ENCODE measurements around the gene GRAP2. TPM values are rescaled to one million over a fixed set of nuclear protein-coding genes. Genes with fewer than 3 reads are reported as not detected.

Gene GRAP2
- polyA plus RNA-seq, 1 of the 3 experiments (the other 2 are of a cell fraction), result 0.13 TPM

DNA sequence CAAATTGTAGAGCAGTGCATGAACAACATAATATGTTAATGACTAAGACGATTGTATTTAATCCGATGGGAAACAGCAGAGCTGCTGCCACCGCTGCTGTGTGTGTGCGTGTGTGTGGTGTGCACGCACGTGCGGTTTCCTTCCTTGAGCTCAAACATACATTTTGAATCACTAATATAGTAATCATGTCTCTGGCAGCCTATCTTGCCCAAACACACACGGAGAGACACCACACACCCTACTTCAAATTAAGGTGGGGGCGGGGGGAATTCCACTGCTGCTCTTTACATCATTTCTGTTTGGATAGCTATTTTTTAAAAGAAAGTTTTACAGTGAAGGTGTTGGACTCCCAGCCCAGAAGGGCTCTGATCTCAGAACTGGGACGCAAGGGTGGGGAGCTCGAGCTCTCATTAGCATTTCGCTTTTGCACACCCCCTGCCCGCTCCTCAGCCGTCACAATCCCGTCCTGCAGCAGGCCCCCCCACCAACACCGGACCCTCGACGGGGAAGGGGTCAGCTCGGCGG is 93.2 kb downstream of the GRAP2 start:
- H3K9me2 ChIP-seq, result no peaks in the 10 kb centered on the region
- no peak overlapping the region for H3K9ac ChIP-seq
- no peak overlapping the region for H3K27ac ChIP-seq (ENCODE audit: low read depth in 2 of 2, low read length in 1 of 2)
- H3K79me2 ChIP-seq (ENCODE audit: insufficient read depth), result no peaks in the 10 kb centered on the region
- no peaks in the 10 kb centered on the region for H3K9me3 ChIP-seq
- no peaks in the 10 kb centered on the region for H3K27me3 ChIP-seq (ENCODE audit: insufficient read depth)
- no peak overlapping the region for H3K4me2 ChIP-seq
- no peak overlapping the region for H3K4me3 ChIP-seq (ENCODE audit: low read depth in 2 of 2, low read length in 1 of 2)
- no peak for DNase-seq
- peaks cover 0 to 17% of the 10 kb centered on the region in 2 experiments; a peak in 1 of 4 replicates for H3K4me1 ChIP-seq (ENCODE audit: control insufficient read depth in 1 of 2, insufficient read depth in 2 of 2, low read depth in 1 of 2, low read length in 1 of 2)
- TF ChIP-seq USF2 (IDR thresholded peaks at IDR 0.05; ENCODE audit: borderline replicate concordance, low read depth, low read length), result no peak
- no peak for TF ChIP-seq POLR2AphosphoS5 (IDR thresholded peaks at IDR 0.05; ENCODE audit: low read depth, low read length)
- TF ChIP-seq EP300 (IDR thresholded peaks at IDR 0.05; ENCODE audit: borderline replicate concordance in 1 of 2, low read depth in 1 of 2, low read length in 1 of 2), result no peak
- TF ChIP-seq RXRA (IDR thresholded peaks at IDR 0.05; ENCODE audit: borderline replicate concordance, low read depth), result no peak
- no peak for TF ChIP-seq NRF1 (IDR thresholded peaks at IDR 0.05; ENCODE audit: low read depth, low read length)
- TF ChIP-seq YY1 (IDR thresholded peaks at IDR 0.05; ENCODE audit: low read depth), result no peak
- no peak for TF ChIP-seq RCOR1 (IDR thresholded peaks at IDR 0.05; ENCODE audit: low read length)
- H3F3A ChIP-seq (replicated peaks; ENCODE audit: insufficient read depth), result no peaks in the 10 kb centered on the region
- H2AFZ ChIP-seq (ENCODE audit: low read depth), result no peak overlapping the region
- no peaks in the 10 kb centered on the region for H4K20me1 ChIP-seq (ENCODE audit: insufficient read depth)
- ChIA-PET CTCF (no interaction called here), POLR2A (no interaction called here)
- WGBS (ENCODE audit: low lambda C conversion rate), result 73% methylated on average over 9 of the region's 20 CpGs
- H3K36me3 ChIP-seq (replicated peaks in 1 of 2; ENCODE audit: control insufficient read depth in 1 of 2, insufficient read depth in 2 of 2, low read length in 1 of 2), result no peaks in the 10 kb centered on the region

DNA sequence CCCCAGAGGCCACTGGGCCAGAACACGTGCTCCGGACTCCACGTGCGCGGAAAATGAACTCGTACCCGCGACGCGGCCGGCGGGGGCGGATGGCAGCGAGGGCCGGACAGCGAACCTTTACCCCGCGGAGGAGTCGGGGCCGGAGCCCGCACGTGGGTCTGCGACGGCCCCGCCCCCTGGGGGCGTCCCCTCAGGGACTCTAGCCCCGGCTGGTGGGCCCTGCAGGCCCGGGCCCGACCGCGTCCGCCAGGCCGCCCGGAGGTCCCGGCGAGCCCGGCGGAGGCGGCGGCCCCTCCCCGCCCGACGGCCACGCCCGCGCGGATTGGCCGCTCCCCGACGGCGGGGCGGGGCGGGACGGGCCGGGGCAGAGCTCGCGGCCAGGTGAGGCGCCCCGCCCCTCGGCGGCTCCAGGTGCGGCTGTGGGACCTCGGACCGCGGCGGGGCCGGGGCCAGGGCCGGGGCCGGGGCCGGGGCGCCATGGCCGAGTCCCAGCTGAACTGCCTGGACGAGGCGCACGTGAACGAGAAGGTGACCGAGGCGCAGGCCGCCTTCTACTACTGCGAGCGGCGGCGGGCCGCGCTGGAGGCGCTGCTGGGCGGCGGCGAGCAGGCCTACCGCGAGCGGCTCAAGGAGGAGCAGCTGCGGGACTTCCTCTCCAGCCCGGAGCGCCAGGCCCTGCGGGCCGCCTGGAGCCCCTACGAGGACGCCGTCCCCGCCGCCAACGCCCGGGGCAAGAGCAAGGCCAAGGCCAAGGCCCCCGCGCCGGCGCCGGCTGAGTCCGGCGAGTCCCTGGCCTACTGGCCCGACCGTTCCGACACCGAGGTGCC is 93.9 kb downstream of the GRAP2 start, which contains the start of gene FAM83F:
TSS of gene FAM83F (plus strand) at position 389 of the 827 bp plus-strand sequence. CDS start at position 478, 89 bp downstream.
- DNase-seq, result no peak
- H3K4me2 ChIP-seq, result no peak within 1 kb of the TSS
- no peaks in the 10 kb centered on the region for H3K9me2 ChIP-seq
- no peaks in the 10 kb centered on the region for H3K36me3 ChIP-seq (replicated peaks in 1 of 2; ENCODE audit: control insufficient read depth in 1 of 2, insufficient read depth in 2 of 2, low read length in 1 of 2)
- no peak within 1 kb of the TSS for H3K9ac ChIP-seq
- ChIA-PET POLR2A (no interaction called here), CTCF (no interaction called here)
- TF ChIP-seq SIN3A (IDR thresholded peaks at IDR 0.05; ENCODE audit: borderline replicate concordance, low read depth, low read length) (no peak), RAD21 (IDR thresholded peaks at IDR 0.05; ENCODE audit: low read length) (no peak), USF1 (IDR thresholded peaks at IDR 0.05; ENCODE audit: borderline replicate concordance, low read depth) (no peak), SMC3 (IDR thresholded peaks at IDR 0.05; ENCODE audit: low read depth, low read length) (no peak), GABPA (IDR thresholded peaks at IDR 0.05; ENCODE audit: low read depth) (no peak), POLR2AphosphoS5 (IDR thresholded peaks at IDR 0.05; ENCODE audit: low read depth, low read length) (no peak), USF2 (IDR thresholded peaks at IDR 0.05; ENCODE audit: borderline replicate concordance, low read depth, low read length) (no peak)
- TF ChIP-seq, protein P1, sequence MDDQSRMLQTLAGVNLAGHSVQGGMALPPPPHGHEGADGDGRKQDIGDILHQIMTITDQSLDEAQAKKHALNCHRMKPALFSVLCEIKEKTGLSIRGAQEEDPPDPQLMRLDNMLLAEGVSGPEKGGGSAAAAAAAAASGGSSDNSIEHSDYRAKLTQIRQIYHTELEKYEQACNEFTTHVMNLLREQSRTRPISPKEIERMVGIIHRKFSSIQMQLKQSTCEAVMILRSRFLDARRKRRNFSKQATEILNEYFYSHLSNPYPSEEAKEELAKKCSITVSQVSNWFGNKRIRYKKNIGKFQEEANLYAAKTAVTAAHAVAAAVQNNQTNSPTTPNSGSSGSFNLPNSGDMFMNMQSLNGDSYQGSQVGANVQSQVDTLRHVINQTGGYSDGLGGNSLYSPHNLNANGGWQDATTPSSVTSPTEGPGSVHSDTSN (IDR thresholded peaks at IDR 0.05), result no peak
- TF ChIP-seq, protein P2, sequence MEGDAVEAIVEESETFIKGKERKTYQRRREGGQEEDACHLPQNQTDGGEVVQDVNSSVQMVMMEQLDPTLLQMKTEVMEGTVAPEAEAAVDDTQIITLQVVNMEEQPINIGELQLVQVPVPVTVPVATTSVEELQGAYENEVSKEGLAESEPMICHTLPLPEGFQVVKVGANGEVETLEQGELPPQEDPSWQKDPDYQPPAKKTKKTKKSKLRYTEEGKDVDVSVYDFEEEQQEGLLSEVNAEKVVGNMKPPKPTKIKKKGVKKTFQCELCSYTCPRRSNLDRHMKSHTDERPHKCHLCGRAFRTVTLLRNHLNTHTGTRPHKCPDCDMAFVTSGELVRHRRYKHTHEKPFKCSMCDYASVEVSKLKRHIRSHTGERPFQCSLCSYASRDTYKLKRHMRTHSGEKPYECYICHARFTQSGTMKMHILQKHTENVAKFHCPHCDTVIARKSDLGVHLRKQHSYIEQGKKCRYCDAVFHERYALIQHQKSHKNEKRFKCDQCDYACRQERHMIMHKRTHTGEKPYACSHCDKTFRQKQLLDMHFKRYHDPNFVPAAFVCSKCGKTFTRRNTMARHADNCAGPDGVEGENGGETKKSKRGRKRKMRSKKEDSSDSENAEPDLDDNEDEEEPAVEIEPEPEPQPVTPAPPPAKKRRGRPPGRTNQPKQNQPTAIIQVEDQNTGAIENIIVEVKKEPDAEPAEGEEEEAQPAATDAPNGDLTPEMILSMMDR (IDR thresholded peaks at IDR 0.05), result no peak
- no peaks in the 10 kb centered on the region for H3F3A ChIP-seq (replicated peaks; ENCODE audit: insufficient read depth)
- H4K20me1 ChIP-seq (ENCODE audit: insufficient read depth), result no peaks in the 10 kb centered on the region
- H3K27ac ChIP-seq (ENCODE audit: low read depth in 2 of 2, low read length in 1 of 2), result no peak within 1 kb of the TSS
- H3K9me3 ChIP-seq, result no peaks in the 10 kb centered on the region
- H2AFZ ChIP-seq (ENCODE audit: low read depth), result no peak within 1 kb of the TSS
- no peaks in the 10 kb centered on the region for H3K79me2 ChIP-seq (ENCODE audit: insufficient read depth)
- no peaks in the 10 kb centered on the region for H3K27me3 ChIP-seq (ENCODE audit: insufficient read depth)
- H3K4me1 ChIP-seq (ENCODE audit: control insufficient read depth in 1 of 2, insufficient read depth in 2 of 2, low read depth in 1 of 2, low read length in 1 of 2), result peaks cover 0 to 18% of the 10 kb centered on the region in 2 experiments; a peak in 1 of 4 replicates
- H3K4me3 ChIP-seq (ENCODE audit: low read depth in 2 of 2, low read length in 1 of 2), result no peak within 1 kb of the TSS
- WGBS (ENCODE audit: low lambda C conversion rate), result 92% methylated on average over 10 of the region's 115 CpGs
